ENCODE data around the gene COPG2. TPM values are rescaled to one million over a fixed set of nuclear protein-coding genes. Genes with fewer than 3 reads are reported as not detected.

The COPG2 gene
- total and polyA plus RNA-seq, 2 of the 13 experiments (the other 11 are each of a cell fraction or from before 2014, with no cell fraction given), result 14.1 to 17.7 TPM

- no TSS peak for BruUV-seq (replicated peaks)
- CTCF ChIA-PET (ENCODE audit: low intra/inter-chr PET ratio, low total read pairs), result no interaction called here
- no peaks in the 10 kb centered on the region for H3K79me2 ChIP-seq (ENCODE audit: insufficient read depth, low read length)
- no peaks in the 10 kb centered on the region for H4K20me1 ChIP-seq (ENCODE audit: insufficient read depth, low read length)
- in situ Hi-C loops (cut with HindIII; ENCODE audit: extremely low pct_ligation_motif_present, low pct_unique_long_range_greater_than_20kb), result no loop called here
- FAIRE-seq (no peak), ATAC-seq (no peak), DNase-seq (ENCODE audit: low spot score) (no peak)
- H3K9ac ChIP-seq (ENCODE audit: insufficient read depth, low read depth, low read length), result no peak overlapping the region
- no peak overlapping the region for H2AFZ ChIP-seq (ENCODE audit: low read length)
- H3K4me1 ChIP-seq (ENCODE audit: insufficient read depth, low read length), result no peaks in the 10 kb centered on the region
- POLR2A ChIA-PET, result no interaction called here
- H3K36me3 ChIP-seq (replicated peaks in 1 of 2; ENCODE audit: control insufficient read depth in 1 of 2, insufficient read depth in 2 of 2, low read length in 2 of 2), result no peaks in the 10 kb centered on the region
- intact Hi-C loops (cut with micrococcal nuclease; ENCODE audit: unreplicated experiment), result loop anchor here (10.0 kb wide), 1 partner anchor 205 kb away; no protein-coding TSS in a partner anchor
- H3K4me2 ChIP-seq (ENCODE audit: low read depth, low read length), result no peak overlapping the region
- no peak overlapping the region for H3K27ac ChIP-seq (ENCODE audit: extremely low read length, insufficient read depth, low read length)
- no peak for TF ChIP-seq ZNF121 (CRISPR knock-in tag; IDR thresholded peaks at IDR 0.05)
- TF ChIP-seq E2F1 (CRISPR knock-in tag; IDR thresholded peaks at IDR 0.05), result no peak
- no peak for TF ChIP-seq RBFOX2 (IDR thresholded peaks at IDR 0.05; ENCODE audit: low read depth, low read length)
- TF ChIP-seq TIGD3 (CRISPR knock-in tag; IDR thresholded peaks at IDR 0.05; ENCODE audit: borderline replicate concordance), result no peak
- TF ChIP-seq ELF4 (CRISPR knock-in tag; IDR thresholded peaks at IDR 0.05; ENCODE audit: borderline replicate concordance), result no peak
- TF ChIP-seq BORCS8-MEF2B (CRISPR knock-in tag; IDR thresholded peaks at IDR 0.05), result no peak
- no peak for TF ChIP-seq TEF (CRISPR knock-in tag; IDR thresholded peaks at IDR 0.05)
- TF ChIP-seq ZNF841 (CRISPR knock-in tag; IDR thresholded peaks at IDR 0.05; ENCODE audit: borderline replicate concordance), result no peak
- no peak for TF ChIP-seq KDM6A (CRISPR knock-in tag; IDR thresholded peaks at IDR 0.05; ENCODE audit: low read depth)
- no peak for TF ChIP-seq HHEX (CRISPR knock-in tag; IDR thresholded peaks at IDR 0.05)
- no peak for TF ChIP-seq PCBP2 (optimal IDR thresholded peaks at IDR 0.05; ENCODE audit: low read depth, low read length, poor library complexity, severe bottlenecking)
- TF ChIP-seq ZSCAN9 (CRISPR knock-in tag; IDR thresholded peaks at IDR 0.05; ENCODE audit: borderline replicate concordance), result no peak
- TF ChIP-seq ATF2 (CRISPR knock-in tag; IDR thresholded peaks at IDR 0.05), result no peak
- no peak for TF ChIP-seq ZKSCAN1 (IDR thresholded peaks at IDR 0.05; ENCODE audit: low read length)
- TF ChIP-seq ZXDC (CRISPR knock-in tag; IDR thresholded peaks at IDR 0.05), result no peak
- 0 out of 5 replicates have a peak, but pooled peaks cover 0 to 10% of the 10 kb centered on the region in 2 experiments for H3K27me3 ChIP-seq (ENCODE audit: control insufficient read depth in 1 of 2, insufficient read depth in 2 of 2, low read length in 2 of 2)
- H3K9me3 ChIP-seq (ENCODE audit: low read length), result peaks cover 4% of the 10 kb centered on the region; the same call in 1 of the 2 replicates
- WGBS (ENCODE audit: low lambda C conversion rate), result 7% methylated on average over 1 of the region's 1 CpG
- no peak overlapping the region for H3K4me3 ChIP-seq (replicated peaks in 1 of 3; ENCODE audit: insufficient read depth in 1 of 3, low read depth in 2 of 3, low read length in 3 of 3)
Observed at GRCh38 chr7:130479716-130480400, 188.7 kb downstream of the COPG2 start.
